ENCODE measurements around the gene NIN. TPM values are rescaled to one million over a fixed set of nuclear protein-coding genes. Genes with fewer than 3 reads are reported as not detected.

The NIN gene
- total RNA-seq, 4 donors from 2014 or later: 9.4 to 66.3 (median 26.5) TPM

- no peak overlapping the region for H3K27ac ChIP-seq
- no peak overlapping the region for H3K4me3 ChIP-seq
- H3K9me3 ChIP-seq: no peaks in the 10 kb centered on the region
- H3K27me3 ChIP-seq: no peaks in the 10 kb centered on the region
- TF ChIP-seq CTCF (IDR thresholded peaks at IDR 0.05) (peak in 3 of 5 experiments; percentile 43 to 48 (median 44)), POLR2A (IDR thresholded peaks at IDR 0.05) (no peak), EP300 (IDR thresholded peaks at IDR 0.05; ENCODE audit: low read depth) (no peak)
- intact Hi-C loops (cut with DNase I; ENCODE audit: low total_unique reads): no loop called here
- in situ Hi-C loops (cut with MboI; ENCODE audit: low pct_ligation_motif_present in 1 of 4, low pct_unique_long_range_greater_than_20kb in 1 of 4, low sequenced_read_pairs in 3 of 4): no loop called here
- WGBS, 2 donors (ENCODE audit: low coverage in 1 of 2): 65 to 83% methylated on average over 2 of the region's 2 CpGs
- DNase-seq: no peak
- H3K4me1 ChIP-seq: no peaks in the 10 kb centered on the region
- H3K36me3 ChIP-seq: no peaks in the 10 kb centered on the region
Observed at GRCh38 chr14:50714450-50715073, 116.4 kb downstream of the NIN start.

- H3K4me1 ChIP-seq: no peaks in the 10 kb centered on the region
- H3K27me3 ChIP-seq: no peaks in the 10 kb centered on the region
- no peaks in the 10 kb centered on the region for H3K36me3 ChIP-seq
- no peak for DNase-seq
- no peak overlapping the region for H3K27ac ChIP-seq
- H3K9me3 ChIP-seq: no peaks in the 10 kb centered on the region
- no peak overlapping the region for H3K4me3 ChIP-seq
- WGBS, 2 donors (ENCODE audit: low coverage in 1 of 2): 89 to 100% methylated on average over 1 to 3 of the region's 3 CpGs
- in situ Hi-C loops (cut with MboI; ENCODE audit: low pct_ligation_motif_present in 1 of 4, low pct_unique_long_range_greater_than_20kb in 1 of 4, low sequenced_read_pairs in 3 of 4): no loop called here
- no peak for TF ChIP-seq POLR2AphosphoS5 (IDR thresholded peaks at IDR 0.05)
- TF ChIP-seq EP300 (IDR thresholded peaks at IDR 0.05; ENCODE audit: low read depth): no peak
- TF ChIP-seq POLR2A (IDR thresholded peaks at IDR 0.05): no peak
- no peak for TF ChIP-seq CTCF (IDR thresholded peaks at IDR 0.05)
- intact Hi-C loops (cut with DNase I; ENCODE audit: low total_unique reads): no loop called here
Observed at GRCh38 chr14:50711043-50711442, 119.9 kb downstream of the NIN start.

GRCh38 chr14:50705026-50705593, 125.9 kb downstream of the NIN start:
- intact Hi-C loops (cut with DNase I; ENCODE audit: low total_unique reads) (no loop called here), in situ Hi-C loops (cut with MboI; ENCODE audit: low pct_ligation_motif_present in 1 of 4, low pct_unique_long_range_greater_than_20kb in 1 of 4, low sequenced_read_pairs in 3 of 4) (no loop called here)
- H3K27ac ChIP-seq: no peak overlapping the region
- WGBS, 2 donors (ENCODE audit: low coverage in 1 of 2): 79 to 96% methylated on average over 4 to 22 of the region's 22 CpGs
- no peak for TF ChIP-seq POLR2A (IDR thresholded peaks at IDR 0.05)
- H3K4me3 ChIP-seq: no peak overlapping the region
- no peaks in the 10 kb centered on the region for H3K9me3 ChIP-seq
- no peak for DNase-seq
- H3K36me3 ChIP-seq: no peaks in the 10 kb centered on the region
- H3K4me1 ChIP-seq: no peaks in the 10 kb centered on the region
- no peaks in the 10 kb centered on the region for H3K27me3 ChIP-seq

GRCh38 chr14:50704454-50705010, 126.4 kb downstream of the NIN start:
- DNase-seq: no peak
- Histone ChIP-seq H3K4me1 (no peaks in the 10 kb centered on the region), H3K9me3 (no peaks in the 10 kb centered on the region), H3K4me3 (no peak overlapping the region), H3K36me3 (no peaks in the 10 kb centered on the region), H3K27me3 (no peaks in the 10 kb centered on the region), H3K27ac (no peak overlapping the region)
- no peak for TF ChIP-seq EP300 (IDR thresholded peaks at IDR 0.05; ENCODE audit: low read depth)
- TF ChIP-seq CTCF (IDR thresholded peaks at IDR 0.05): no peak
- no peak for TF ChIP-seq POLR2A (IDR thresholded peaks at IDR 0.05)
- no peak for TF ChIP-seq POLR2AphosphoS5 (IDR thresholded peaks at IDR 0.05)
- intact Hi-C loops (cut with DNase I; ENCODE audit: low total_unique reads): no loop called here
- 96% methylated on average over 26 of the region's 26 CpGs; no CpG with 5 or more reads in 1 of the 2 donors for WGBS, 2 donors (ENCODE audit: low coverage in 1 of 2)
- in situ Hi-C loops (cut with MboI; ENCODE audit: low pct_ligation_motif_present in 1 of 4, low pct_unique_long_range_greater_than_20kb in 1 of 4, low sequenced_read_pairs in 3 of 4): no loop called here

All from transverse colon (tissue), 4 donors.